Calu3 (cell line): ENCODE measurements around the gene OR13A1. TPM values are rescaled to one million over a fixed set of nuclear protein-coding genes. Genes with fewer than 3 reads are reported as not detected.
"Not testable (repeated sequence)": the region's sequence is repeated elsewhere in the genome, so short reads cannot be mapped to it uniquely, and the experiment has no call there.

Experiments
- BruUV-seq: library from RNA; stranded (reverse); fragments of 400-500 nt; replicated peaks from 2 replicates; lab custom pipeline; 2021; lab: Mats Ljungman, UMichigan
- CTCF ChIA-PET: fragments of 300-600 bp; sonication (Branson Sonifier 250); formaldehyde crosslinking; loops from one replicate; lab custom pipeline; 2022; ENCODE audit warnings: antibody characterized with exemption; lab: Charles Lee
- DNase-seq: peaks from one replicate; pipeline ENCODE4 v3.0.0; 2022
- H3K27ac Mint-ChIP-seq: one replicate; pipeline ENCODE4 v1.8.0; 2022; ENCODE audit warnings: mixed read lengths; ENCODE audit not compliant: unreplicated experiment
- H3K27me3 Mint-ChIP-seq: one replicate; pipeline ENCODE4 v1.8.0; 2022; ENCODE audit warnings: mixed read lengths; ENCODE audit not compliant: unreplicated experiment
- H3K36me3 Mint-ChIP-seq: one replicate; pipeline ENCODE4 v1.8.0; 2022; ENCODE audit warnings: mild to moderate bottlenecking, moderate library complexity, mixed read lengths; ENCODE audit not compliant: insufficient read depth, unreplicated experiment
- H3K4me1 Mint-ChIP-seq: one replicate; pipeline ENCODE4 v1.8.0; 2022; ENCODE audit warnings: mild to moderate bottlenecking, low read depth, mixed read lengths; ENCODE audit not compliant: unreplicated experiment
- H3K4me3 Mint-ChIP-seq: one replicate; pipeline ENCODE4 v1.8.0; 2022; ENCODE audit warnings: mild to moderate bottlenecking, low read depth, moderate library complexity, mixed read lengths; ENCODE audit not compliant: unreplicated experiment
- H3K9me3 Mint-ChIP-seq: one replicate; pipeline ENCODE4 v1.8.0; 2022; ENCODE audit warnings: low read depth, mixed read lengths; ENCODE audit not compliant: unreplicated experiment
- intact Hi-C: fragments of 100-400 bp; cut with micrococcal nuclease; formaldehyde crosslinking; loops from one replicate; pipeline ENCODE4 v1.10.0; 2022; ENCODE audit not compliant: unreplicated experiment
- total RNA-seq: library from RNA; stranded (reverse); gene quantifications from 2 replicates; pipeline ENCODE4 v1.2.3, GENCODE V29; 2022
- TF ChIP-seq, protein P1 (sequence below): fragments of 200-600 bp; IDR thresholded peaks from one replicate; pipeline ENCODE4 v1.8.0; 2022; ENCODE audit warnings: antibody characterized with exemption; ENCODE audit not compliant: unreplicated experiment

OR13A1 gene
- total RNA-seq, 1 experiment from 2014 or later, result not detected

DNA sequence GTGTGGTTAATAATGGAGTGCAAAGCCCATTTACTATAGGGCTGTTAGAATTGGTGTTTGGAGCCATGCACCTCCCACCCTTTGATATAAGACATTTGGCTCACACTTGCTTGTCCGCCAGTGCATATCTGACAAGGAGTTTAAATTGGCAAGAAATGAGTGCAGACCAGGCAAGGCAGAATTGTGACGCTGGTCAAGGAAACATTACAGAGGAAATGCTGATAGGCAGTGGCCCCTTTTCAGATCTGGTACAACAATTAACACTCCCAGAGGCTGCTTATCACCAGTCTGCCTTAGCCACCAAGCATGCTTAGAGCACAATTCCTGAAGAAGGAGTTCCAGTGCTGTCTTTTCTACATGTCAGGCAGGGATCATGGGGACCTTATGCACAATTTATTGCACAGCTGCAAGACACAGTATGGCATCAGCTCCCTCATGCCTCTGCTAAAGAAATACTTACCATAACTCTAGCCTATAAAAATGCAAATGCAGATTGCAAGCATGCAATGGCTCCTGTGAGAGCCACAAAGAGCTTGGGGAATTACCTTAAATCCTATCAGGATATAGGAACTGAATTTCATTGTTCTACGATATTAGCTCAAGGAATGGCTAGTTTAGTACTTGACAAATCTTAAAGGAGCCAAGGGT is 35.2 kb downstream of the OR13A1 start:
- DNase-seq, result no peak
- CTCF ChIA-PET, result no interaction called here
- no peaks in the 10 kb centered on the region for H3K9me3 Mint-ChIP-seq
- intact Hi-C loops, result no loop called here
- H3K27ac Mint-ChIP-seq, result no peak overlapping the region
- H3K27me3 Mint-ChIP-seq, result peaks cover 51% of the 10 kb centered on the region
- no TSS peak for BruUV-seq
- no peaks in the 10 kb centered on the region for H3K36me3 Mint-ChIP-seq
- TF ChIP-seq, protein P1, sequence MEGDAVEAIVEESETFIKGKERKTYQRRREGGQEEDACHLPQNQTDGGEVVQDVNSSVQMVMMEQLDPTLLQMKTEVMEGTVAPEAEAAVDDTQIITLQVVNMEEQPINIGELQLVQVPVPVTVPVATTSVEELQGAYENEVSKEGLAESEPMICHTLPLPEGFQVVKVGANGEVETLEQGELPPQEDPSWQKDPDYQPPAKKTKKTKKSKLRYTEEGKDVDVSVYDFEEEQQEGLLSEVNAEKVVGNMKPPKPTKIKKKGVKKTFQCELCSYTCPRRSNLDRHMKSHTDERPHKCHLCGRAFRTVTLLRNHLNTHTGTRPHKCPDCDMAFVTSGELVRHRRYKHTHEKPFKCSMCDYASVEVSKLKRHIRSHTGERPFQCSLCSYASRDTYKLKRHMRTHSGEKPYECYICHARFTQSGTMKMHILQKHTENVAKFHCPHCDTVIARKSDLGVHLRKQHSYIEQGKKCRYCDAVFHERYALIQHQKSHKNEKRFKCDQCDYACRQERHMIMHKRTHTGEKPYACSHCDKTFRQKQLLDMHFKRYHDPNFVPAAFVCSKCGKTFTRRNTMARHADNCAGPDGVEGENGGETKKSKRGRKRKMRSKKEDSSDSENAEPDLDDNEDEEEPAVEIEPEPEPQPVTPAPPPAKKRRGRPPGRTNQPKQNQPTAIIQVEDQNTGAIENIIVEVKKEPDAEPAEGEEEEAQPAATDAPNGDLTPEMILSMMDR, result no peak
- no peaks in the 10 kb centered on the region for H3K4me1 Mint-ChIP-seq
- H3K4me3 Mint-ChIP-seq, result no peak overlapping the region

DNA sequence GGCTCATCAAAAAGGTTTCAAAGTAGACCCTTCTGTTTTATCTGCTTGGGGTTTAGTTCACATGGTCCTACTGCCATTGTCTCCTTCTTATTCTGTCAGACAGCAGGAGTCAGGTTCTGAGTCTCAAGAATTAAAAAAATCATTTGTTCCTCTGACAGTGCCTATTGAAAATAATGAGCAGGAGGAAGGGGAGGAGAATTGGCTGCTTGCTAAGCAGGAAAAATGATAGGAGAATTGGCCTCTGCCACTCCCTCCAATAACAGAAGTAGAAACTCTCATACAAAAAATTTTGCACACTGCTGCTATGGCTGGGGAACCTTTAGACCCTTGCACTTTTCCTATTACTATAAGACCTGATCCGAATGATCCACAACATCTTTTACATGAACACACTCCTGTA is 35.7 kb downstream of the OR13A1 start:
- Mint-ChIP-seq H3K27me3 (peaks cover 46% of the 10 kb centered on the region), H3K4me3 (no peak overlapping the region), H3K4me1 (no peaks in the 10 kb centered on the region), H3K9me3 (no peaks in the 10 kb centered on the region), H3K27ac (no peak overlapping the region), H3K36me3 (no peaks in the 10 kb centered on the region)
- TF ChIP-seq, protein P1, result no peak
- BruUV-seq, result no TSS peak
- intact Hi-C loops, result no loop called here
- DNase-seq, result no peak
- CTCF ChIA-PET, result no interaction called here

DNA sequence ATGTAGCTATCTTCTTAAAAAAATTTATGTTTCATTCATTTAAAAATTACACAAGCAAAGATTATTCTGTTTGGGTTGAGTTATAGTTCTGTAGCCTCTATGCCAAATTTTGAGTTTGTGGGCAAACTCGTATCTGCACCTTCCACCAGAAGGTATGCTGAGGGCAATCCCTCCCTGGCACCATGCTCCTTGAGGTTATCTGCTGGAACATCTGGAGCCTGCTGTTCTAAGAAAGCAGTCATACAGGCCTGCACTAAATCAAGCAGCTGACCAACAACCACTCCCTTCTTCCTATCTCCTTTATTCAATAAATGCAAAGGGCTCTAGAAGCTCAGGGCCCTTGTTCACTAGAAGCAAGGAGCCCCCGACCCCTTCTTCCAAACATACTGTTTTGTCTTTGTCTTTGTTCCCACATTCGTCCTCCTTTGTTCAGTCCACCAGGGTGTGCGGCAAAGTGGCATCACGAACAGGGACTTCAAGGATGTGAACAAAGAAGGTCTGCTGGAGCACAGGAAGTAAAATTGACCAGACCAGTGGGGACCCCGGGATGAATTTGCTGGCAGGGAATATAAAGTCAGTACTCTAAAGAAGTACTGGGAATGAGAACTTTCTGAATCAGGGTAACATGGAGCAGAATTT is 36.4 kb downstream of the OR13A1 start:
- H3K9me3 Mint-ChIP-seq, result no peaks in the 10 kb centered on the region
- no peak for DNase-seq
- no peaks in the 10 kb centered on the region for H3K4me1 Mint-ChIP-seq
- H3K36me3 Mint-ChIP-seq, result no peaks in the 10 kb centered on the region
- no TSS peak for BruUV-seq
- TF ChIP-seq, protein P1, result no peak
- H3K27me3 Mint-ChIP-seq, result peaks cover 46% of the 10 kb centered on the region
- no peak overlapping the region for H3K27ac Mint-ChIP-seq
- intact Hi-C loops, result no loop called here
- CTCF ChIA-PET, result no interaction called here
- no peak overlapping the region for H3K4me3 Mint-ChIP-seq

DNA sequence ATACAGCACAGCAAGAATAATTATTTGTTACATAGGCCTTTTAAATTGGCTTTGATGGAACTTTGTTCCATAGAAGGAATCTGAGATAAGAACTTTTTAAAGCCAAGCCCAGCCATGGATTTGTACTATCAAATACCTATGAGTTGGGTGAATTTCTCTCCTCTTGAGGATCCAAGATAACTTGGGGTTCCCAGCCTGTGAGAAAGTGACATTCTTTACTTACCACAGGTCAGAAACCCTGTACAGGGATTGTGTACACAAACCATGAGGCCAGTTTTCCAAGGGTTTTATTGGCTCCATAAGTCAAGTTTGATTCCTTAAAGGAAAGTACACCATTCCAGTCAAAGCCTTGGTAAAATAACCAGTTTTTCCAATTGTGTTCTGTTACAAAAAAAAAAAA is 39.3 kb downstream of the OR13A1 start:
- H3K4me3 Mint-ChIP-seq, BruUV-seq, intact Hi-C loops, H3K9me3 Mint-ChIP-seq, H3K4me1 Mint-ChIP-seq, DNase-seq, H3K27ac Mint-ChIP-seq, H3K36me3 Mint-ChIP-seq: not testable (repeated sequence)
- CTCF ChIA-PET, result interaction anchor here (0.7 kb wide), 1 partner anchor 227 kb away, joined by 3 read pairs; no protein-coding TSS in a partner anchor
- H3K27me3 Mint-ChIP-seq, result peaks cover 33% of the 10 kb centered on the region

DNA sequence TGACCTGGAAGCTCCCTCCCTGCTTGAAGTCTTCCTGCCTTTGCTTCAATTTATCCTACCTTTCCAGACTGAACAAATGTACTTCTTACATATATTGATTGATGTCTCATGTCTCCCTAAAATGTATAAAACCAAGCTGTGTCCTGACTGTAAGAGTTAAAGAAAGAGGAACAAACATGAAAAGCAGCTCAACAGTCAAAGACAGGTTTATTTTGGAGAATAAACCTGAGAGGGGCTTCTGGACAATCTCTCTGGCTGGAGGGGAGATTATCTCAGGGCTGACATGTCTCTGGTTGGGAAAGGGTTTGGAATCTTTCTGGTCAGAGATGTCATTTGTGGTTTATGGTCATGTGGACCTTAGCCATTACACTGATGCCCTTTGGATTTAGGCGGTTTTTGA is 41.0 kb downstream of the OR13A1 start:
- CTCF ChIA-PET, result no interaction called here
- no peak for DNase-seq
- H3K27ac Mint-ChIP-seq, result no peak overlapping the region
- no peaks in the 10 kb centered on the region for H3K36me3 Mint-ChIP-seq
- no peaks in the 10 kb centered on the region for H3K9me3 Mint-ChIP-seq
- H3K4me1 Mint-ChIP-seq, result no peaks in the 10 kb centered on the region
- H3K27me3 Mint-ChIP-seq, result peaks cover 16% of the 10 kb centered on the region
- TF ChIP-seq, protein P1, result no peak
- H3K4me3 Mint-ChIP-seq, result no peak overlapping the region
- intact Hi-C loops, result no loop called here
- no TSS peak for BruUV-seq

DNA sequence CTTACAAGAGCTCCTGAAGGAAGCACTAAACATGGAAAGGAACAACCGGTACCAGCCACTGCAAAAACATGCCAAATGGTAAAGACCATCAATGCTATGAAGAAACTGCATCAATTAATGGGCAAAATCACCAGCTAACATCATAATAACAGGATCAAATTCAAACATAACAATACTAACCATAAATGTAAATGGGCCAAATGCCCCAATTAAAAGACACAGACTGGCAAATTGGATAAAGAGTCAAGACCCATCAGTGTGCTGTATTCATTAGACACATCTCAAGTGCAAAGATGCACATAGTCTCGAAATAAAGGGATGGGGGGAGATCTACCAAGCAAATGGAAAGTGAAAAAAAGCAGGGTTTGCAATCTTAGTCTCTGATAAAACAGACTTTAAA is 47.6 kb downstream of the OR13A1 start:
- H3K27ac Mint-ChIP-seq, H3K9me3 Mint-ChIP-seq, BruUV-seq, CTCF ChIA-PET, H3K4me3 Mint-ChIP-seq, intact Hi-C loops, H3K4me1 Mint-ChIP-seq, H3K36me3 Mint-ChIP-seq, DNase-seq: not testable (repeated sequence)
- peaks cover 46% of the 10 kb centered on the region for H3K27me3 Mint-ChIP-seq
